Endothelial cell of umbilical vein (primary cell): ENCODE measurements around the gene TNPO3. TPM values are rescaled to one million over a fixed set of nuclear protein-coding genes. Genes with fewer than 3 reads are reported as not detected.

Experiments used
- BruUV-seq: library from RNA; stranded (reverse); fragments of 400-500 nt; replicated peaks from 2 replicates; lab custom pipeline; 2021; lab: Mats Ljungman, UMichigan
- CTCF ChIA-PET: fragments of 300-600, 350-600 bp; sonication (Branson Sonifier 250); formaldehyde crosslinking; loops from one replicate; lab custom pipeline; 2021; ENCODE audit warnings: antibody characterized with exemption, inconsistent platforms; lab: Charles Lee
- POLR2A ChIA-PET: fragments of 300-600, 350-600 bp; sonication (Branson Sonifier 250); formaldehyde crosslinking; loops from one replicate; lab custom pipeline; 2021; ENCODE audit warnings: antibody characterized with exemption, inconsistent platforms; lab: Charles Lee
- DNase-seq: peaks from one replicate; pipeline ENCODE4 v3.0.0-alpha.2; 2011; ENCODE audit warnings: low read depth, low spot score
- FAIRE-seq: peaks from 2 replicates; lab custom pipeline; 2011; peaks lifted over from hg19 to GRCh38; lab: Jason Lieb, UNC
- H2AFZ ChIP-seq: 2 replicates; pipeline ENCODE4 v1.6.0; 2012; ENCODE audit warnings: low read depth, low read length, control low read depth, inconsistent platforms
- H3K27ac ChIP-seq: 2 replicates; pipeline ENCODE4 v1.5.1; 2011; ENCODE audit warnings: low read depth, mild to moderate bottlenecking, control low read depth, low read length, moderate library complexity; ENCODE audit not compliant: insufficient read depth
- H3K27me3 ChIP-seq, 2 experiments: 2 replicates each; pipeline versions ENCODE4 v1.6.0 to v1.6.1; 2011; ENCODE audit warnings: low read length in 2 of 2, mixed read lengths in 1 of 2; ENCODE audit not compliant: control insufficient read depth in 2 of 2, insufficient read depth in 2 of 2
- H3K36me3 ChIP-seq, 2 experiments: 2 replicates in 1 of 2; 3 replicates in 1 of 2; pipeline ENCODE4 v1.5.1; 2011; ENCODE audit warnings: low read length in 2 of 2, mild to moderate bottlenecking in 1 of 2, moderate library complexity in 1 of 2; ENCODE audit not compliant: control insufficient read depth in 2 of 2, insufficient read depth in 2 of 2; ENCODE audit errors: extremely low read depth in 1 of 2
- H3K4me1 ChIP-seq: 3 replicates; pipeline ENCODE4 v1.5.1; 2011; ENCODE audit warnings: mild to moderate bottlenecking, low read length; ENCODE audit not compliant: control insufficient read depth, insufficient read depth; ENCODE audit errors: extremely low read depth
- H3K4me2 ChIP-seq: 2 replicates; pipeline ENCODE4 v1.6.1; 2011; ENCODE audit warnings: low read length, control low read depth, mixed read lengths; ENCODE audit not compliant: insufficient read depth
- H3K4me3 ChIP-seq, 3 experiments: fragments of 200-600 bp in 1 of 3; sonication (generic), shearing (Covaris generic) in 1 of 3; replicated peaks in 1 of 3; 2 replicates each; pipeline ENCODE4 v1.5.1; 2011 to 2016; ENCODE audit warnings: control low read depth in 3 of 3, low read length in 3 of 3, mild to moderate bottlenecking in 2 of 3, inconsistent platforms in 1 of 3, low read depth in 1 of 3, moderate library complexity in 1 of 3; ENCODE audit not compliant: insufficient read depth in 1 of 3
- H3K79me2 ChIP-seq: 2 replicates; pipeline ENCODE4 v1.6.0; 2012; ENCODE audit warnings: low read length, inconsistent platforms; ENCODE audit not compliant: control insufficient read depth, insufficient read depth
- H3K9ac ChIP-seq: replicated peaks from 2 replicates; pipeline ENCODE3; 2011; ENCODE audit warnings: low read length, control low read depth; ENCODE audit not compliant: insufficient read depth; ENCODE audit errors: extremely low read depth
- H3K9me1 ChIP-seq: replicated peaks from 3 replicates; pipeline ENCODE4 v1.6.0; 2011; ENCODE audit warnings: mild to moderate bottlenecking, low read length; ENCODE audit not compliant: control insufficient read depth, insufficient read depth; ENCODE audit errors: extremely low read depth
- H3K9me3 ChIP-seq: replicated peaks from 2 replicates; pipeline ENCODE4 v1.5.1; 2012; ENCODE audit warnings: low read length, inconsistent platforms; ENCODE audit not compliant: control insufficient read depth, insufficient read depth
- H4K20me1 ChIP-seq: replicated peaks from 2 replicates; pipeline ENCODE3; 2011; ENCODE audit warnings: mild to moderate bottlenecking, low read length; ENCODE audit not compliant: control insufficient read depth, insufficient read depth; ENCODE audit errors: extremely low read depth
- EZH2 ChIP-seq: IDR thresholded peaks from 2 replicates; pipeline ENCODE4 v1.6.1; 2012; ENCODE audit warnings: borderline replicate concordance, low read depth, mild to moderate bottlenecking, moderate library complexity, low read length, inconsistent platforms; ENCODE audit not compliant: severe bottlenecking
- FOS ChIP-seq: IDR thresholded peaks from 2 replicates; pipeline ENCODE4 v1.6.1; 2011; ENCODE audit warnings: mild to moderate bottlenecking, low read length, moderate library complexity, borderline replicate concordance; ENCODE audit not compliant: insufficient read depth
- GATA2 ChIP-seq: IDR thresholded peaks from 2 replicates; pipeline ENCODE4 v1.7.0; 2011; ENCODE audit warnings: low read depth, mild to moderate bottlenecking, moderate library complexity, mixed read lengths, low read length; ENCODE audit not compliant: insufficient read length, insufficient read depth
- JUN ChIP-seq: IDR thresholded peaks from 2 replicates; pipeline ENCODE4 v1.6.1; 2011; ENCODE audit warnings: borderline replicate concordance, low read depth; ENCODE audit not compliant: insufficient read length, insufficient read depth
- MYC ChIP-seq: IDR thresholded peaks from one replicate; pipeline ENCODE4 v1.6.1; 2011; ENCODE audit warnings: mild to moderate bottlenecking, low read depth, low read length
- POLR2A ChIP-seq: IDR thresholded peaks from 2 replicates; pipeline ENCODE4 v1.6.1; 2012; ENCODE audit warnings: low read depth, mild to moderate bottlenecking, control low read depth, low read length
- POLR2AphosphoS5 ChIP-seq: IDR thresholded peaks from 2 replicates; pipeline ENCODE4 v1.6.1; 2012; ENCODE audit warnings: low read depth, mild to moderate bottlenecking, control low read depth, low read length, moderate library complexity; ENCODE audit not compliant: insufficient read depth
- dilution Hi-C: fragments of 300-500 bp; cut with MboI; formaldehyde crosslinking; loops from one replicate; pipeline ENCODE4 v1.15.0; 2019; ENCODE audit warnings: low sequenced_read_pairs; ENCODE audit not compliant: extremely low pct_ligation_motif_present
- intact Hi-C: fragments of 100-400 bp; cut with micrococcal nuclease; formaldehyde crosslinking; loops from one replicate; pipeline ENCODE4 v1.10.0; 2022
- polyA plus RNA-seq, 4 experiments: library from polyadenylated mRNA; depleted of rRNA in 3 of 4; stranded (reverse) in 3 of 4; unstranded in 1 of 4; fragments of >200 nt; gene quantifications; 2 replicates each; pipeline versions ENCODE4 v1.2.1 to v1.2.3, GENCODE V29; 2011 to 2012; ENCODE audit warnings: missing spikeins in 1 of 4
- total RNA-seq: library from RNA; stranded (reverse); gene quantifications from 2 replicates; pipeline ENCODE4 v1.2.3, GENCODE V29; 2021
- TF ChIP-seq, protein P1 (sequence below), 2 donors: IDR thresholded peaks; 1 replicate in 1 of 2; 2 replicates in 1 of 2; pipeline ENCODE4 v1.5.1; 2011; ENCODE audit warnings: low read length in 2 of 2, mild to moderate bottlenecking in 2 of 2, moderate library complexity in 2 of 2, control low read depth in 1 of 2, inconsistent platforms in 1 of 2, low read depth in 1 of 2; ENCODE audit not compliant: insufficient read depth in 1 of 2; ENCODE audit errors: extremely low read depth in 1 of 2
- TF ChIP-seq, protein P2 (sequence below): IDR thresholded peaks from 2 replicates; pipeline ENCODE4 v1.6.1; 2011; ENCODE audit not compliant: insufficient read depth, insufficient read length

Gene TNPO3
- total and polyA plus RNA-seq, 2 donors (not counting 3 experiments of a cell fraction or from before 2014, with no cell fraction given): 29.0 to 46.9 TPM

DNA sequence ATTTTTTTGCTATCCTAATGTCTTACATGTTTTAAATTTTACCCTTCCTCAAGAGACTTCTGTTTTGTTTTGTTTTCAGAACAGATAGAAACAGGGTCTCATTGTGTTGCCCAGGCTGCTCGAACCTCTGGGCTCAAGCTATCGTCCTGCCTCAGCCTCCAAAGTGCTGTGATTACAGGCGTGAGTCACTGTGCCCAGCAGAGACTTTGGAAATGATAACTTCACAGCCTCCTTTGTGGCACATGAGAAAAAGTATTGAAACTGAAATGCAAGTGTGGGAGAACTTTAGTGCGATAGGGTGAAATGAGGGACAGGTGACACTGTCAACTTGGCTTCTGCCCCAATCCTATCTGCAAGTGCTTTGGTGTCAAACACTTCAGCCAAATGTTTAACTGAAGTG is 95.6 kb downstream of the TNPO3 start:
- Histone ChIP-seq H3K9ac (no peak overlapping the region), H3K79me2 (no peaks in the 10 kb centered on the region), H2AFZ (no peak overlapping the region), H3K27ac (no peak overlapping the region), H3K9me3 (no peaks in the 10 kb centered on the region), H3K4me2 (no peak overlapping the region), H3K27me3 (no peaks in the 10 kb centered on the region), H3K9me1 (no peaks in the 10 kb centered on the region), H3K4me1 (no peaks in the 10 kb centered on the region), H4K20me1 (no peaks in the 10 kb centered on the region), H3K4me3 (no peak overlapping the region), H3K36me3 (peaks cover 7 to 21% of the 10 kb centered on the region in 2 experiments)
- DNase-seq (no peak), FAIRE-seq (no peak)
- no peak for TF ChIP-seq POLR2AphosphoS5
- TF ChIP-seq, protein P1, sequence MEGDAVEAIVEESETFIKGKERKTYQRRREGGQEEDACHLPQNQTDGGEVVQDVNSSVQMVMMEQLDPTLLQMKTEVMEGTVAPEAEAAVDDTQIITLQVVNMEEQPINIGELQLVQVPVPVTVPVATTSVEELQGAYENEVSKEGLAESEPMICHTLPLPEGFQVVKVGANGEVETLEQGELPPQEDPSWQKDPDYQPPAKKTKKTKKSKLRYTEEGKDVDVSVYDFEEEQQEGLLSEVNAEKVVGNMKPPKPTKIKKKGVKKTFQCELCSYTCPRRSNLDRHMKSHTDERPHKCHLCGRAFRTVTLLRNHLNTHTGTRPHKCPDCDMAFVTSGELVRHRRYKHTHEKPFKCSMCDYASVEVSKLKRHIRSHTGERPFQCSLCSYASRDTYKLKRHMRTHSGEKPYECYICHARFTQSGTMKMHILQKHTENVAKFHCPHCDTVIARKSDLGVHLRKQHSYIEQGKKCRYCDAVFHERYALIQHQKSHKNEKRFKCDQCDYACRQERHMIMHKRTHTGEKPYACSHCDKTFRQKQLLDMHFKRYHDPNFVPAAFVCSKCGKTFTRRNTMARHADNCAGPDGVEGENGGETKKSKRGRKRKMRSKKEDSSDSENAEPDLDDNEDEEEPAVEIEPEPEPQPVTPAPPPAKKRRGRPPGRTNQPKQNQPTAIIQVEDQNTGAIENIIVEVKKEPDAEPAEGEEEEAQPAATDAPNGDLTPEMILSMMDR (IDR thresholded peaks at IDR 0.05; ENCODE audit: extremely low read depth in 1 of 2, insufficient read depth in 1 of 2, low read depth in 1 of 2, low read length in 2 of 2): no peak
- POLR2A ChIA-PET: interaction anchor here (0.6 kb wide), 1 partner anchor 120 kb away, joined by 4 read pairs; no protein-coding TSS in a partner anchor
- dilution Hi-C loops: no loop called here
- CTCF ChIA-PET: interaction anchor here (1.0 to 1.9 kb wide), 4 partner anchors 9 to 132 kb away, joined by 3 to 5 read pairs (median 3); no protein-coding TSS in a partner anchor
- no TSS peak for BruUV-seq
- intact Hi-C loops: no loop called here

DNA sequence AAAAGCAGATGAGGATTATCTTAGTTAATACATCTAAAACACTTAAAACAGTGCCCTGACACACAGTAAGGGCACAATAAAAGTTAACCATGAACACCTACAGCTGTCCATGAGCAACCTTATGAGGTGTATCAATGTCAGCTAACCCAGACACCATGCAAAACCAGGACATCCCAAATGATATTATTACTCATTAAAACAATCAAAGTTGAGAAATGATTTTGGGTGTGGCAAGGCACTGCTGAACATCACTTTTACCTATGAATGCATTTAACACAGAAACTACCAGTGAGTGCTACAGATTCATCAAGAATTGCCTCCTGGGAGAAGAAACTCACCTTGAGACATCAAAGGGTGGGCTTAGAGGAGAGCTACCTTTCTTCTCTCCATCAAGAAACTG is 98.9 kb downstream of the TNPO3 start:
- BruUV-seq: no TSS peak
- H3K27me3 ChIP-seq: no peaks in the 10 kb centered on the region
- no peaks in the 10 kb centered on the region for H3K9me3 ChIP-seq
- CTCF ChIA-PET: no interaction called here
- FAIRE-seq (no peak), DNase-seq (no peak)
- no peaks in the 10 kb centered on the region for H3K9me1 ChIP-seq
- no peak overlapping the region for H2AFZ ChIP-seq
- TF ChIP-seq FOS: no peak
- TF ChIP-seq, protein P1 (IDR thresholded peaks at IDR 0.05; ENCODE audit: extremely low read depth in 1 of 2, insufficient read depth in 1 of 2, low read depth in 1 of 2, low read length in 2 of 2): no peak
- TF ChIP-seq, protein P2, sequence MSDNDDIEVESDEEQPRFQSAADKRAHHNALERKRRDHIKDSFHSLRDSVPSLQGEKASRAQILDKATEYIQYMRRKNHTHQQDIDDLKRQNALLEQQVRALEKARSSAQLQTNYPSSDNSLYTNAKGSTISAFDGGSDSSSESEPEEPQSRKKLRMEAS: no peak
- no peak for TF ChIP-seq EZH2
- TF ChIP-seq MYC: no peak
- TF ChIP-seq POLR2AphosphoS5: no peak
- no peak for TF ChIP-seq POLR2A
- no peak for TF ChIP-seq GATA2
- TF ChIP-seq JUN: no peak
- no peak overlapping the region for H3K4me3 ChIP-seq
- no peaks in the 10 kb centered on the region for H3K4me1 ChIP-seq
- intact Hi-C loops (no loop called here), dilution Hi-C loops (no loop called here)
- no peak overlapping the region for H3K9ac ChIP-seq
- H3K4me2 ChIP-seq: no peak overlapping the region
- peaks cover 4 to 23% of the 10 kb centered on the region in 2 experiments for H3K36me3 ChIP-seq
- H3K27ac ChIP-seq: no peak overlapping the region
- POLR2A ChIA-PET: no interaction called here
- no peaks in the 10 kb centered on the region for H3K79me2 ChIP-seq
- no peaks in the 10 kb centered on the region for H4K20me1 ChIP-seq
